Activated CD8-positive, alpha-beta memory T cell treated with anti-CD3 and anti-CD28 coated beads, Interleukin-2, amount 10 ng/mL, durations not matched to agents 7 days and 5 days (primary cell): Measurements from ENCODE around the gene CBX4. TPM values are rescaled to one million over a fixed set of nuclear protein-coding genes. Genes with fewer than 3 reads are reported as not detected.

ENCODE experiments used
- ATAC-seq: fragments of 150-1000 bp; cut with Tn5 transposase; one replicate; pipeline ENCODE4 v1.10.0; 2021; ENCODE audit warnings: moderate library complexity
- CTCF ChIA-PET: fragments of 350-600 bp; sonication (Branson Sonifier 250); formaldehyde crosslinking; loops from one replicate; lab custom pipeline; 2021; ENCODE audit warnings: antibody characterized with exemption; lab: Charles Lee
- DNase-seq: peaks from one replicate; pipeline ENCODE4 v3.0.0-alpha.2; 2020
- H3K27ac Mint-ChIP-seq: one replicate; pipeline ENCODE4 v1.8.0; 2021; ENCODE audit warnings: mild to moderate bottlenecking, mixed read lengths
- H3K27me3 Mint-ChIP-seq: one replicate; pipeline ENCODE4 v1.8.0; 2021; ENCODE audit warnings: mixed read lengths
- H3K36me3 Mint-ChIP-seq: one replicate; pipeline ENCODE4 v1.8.0; 2021; ENCODE audit warnings: mild to moderate bottlenecking, mixed read lengths
- H3K4me1 Mint-ChIP-seq: one replicate; pipeline ENCODE4 v1.8.0; 2021; ENCODE audit warnings: mixed read lengths
- H3K4me3 Mint-ChIP-seq: one replicate; pipeline ENCODE4 v1.8.0; 2021; ENCODE audit warnings: mild to moderate bottlenecking, moderate library complexity, mixed read lengths
- H3K9me3 Mint-ChIP-seq: one replicate; pipeline ENCODE4 v1.8.0; 2022; ENCODE audit warnings: low read depth, mixed read lengths
- total RNA-seq, 2 experiments: library from RNA; stranded (reverse); gene quantifications; one replicate each; pipeline ENCODE4 v1.2.3, GENCODE V29; 2021

CBX4 gene
- total RNA-seq, 2 experiments from 2014 or later: 28.3 to 36.7 TPM

DNA sequence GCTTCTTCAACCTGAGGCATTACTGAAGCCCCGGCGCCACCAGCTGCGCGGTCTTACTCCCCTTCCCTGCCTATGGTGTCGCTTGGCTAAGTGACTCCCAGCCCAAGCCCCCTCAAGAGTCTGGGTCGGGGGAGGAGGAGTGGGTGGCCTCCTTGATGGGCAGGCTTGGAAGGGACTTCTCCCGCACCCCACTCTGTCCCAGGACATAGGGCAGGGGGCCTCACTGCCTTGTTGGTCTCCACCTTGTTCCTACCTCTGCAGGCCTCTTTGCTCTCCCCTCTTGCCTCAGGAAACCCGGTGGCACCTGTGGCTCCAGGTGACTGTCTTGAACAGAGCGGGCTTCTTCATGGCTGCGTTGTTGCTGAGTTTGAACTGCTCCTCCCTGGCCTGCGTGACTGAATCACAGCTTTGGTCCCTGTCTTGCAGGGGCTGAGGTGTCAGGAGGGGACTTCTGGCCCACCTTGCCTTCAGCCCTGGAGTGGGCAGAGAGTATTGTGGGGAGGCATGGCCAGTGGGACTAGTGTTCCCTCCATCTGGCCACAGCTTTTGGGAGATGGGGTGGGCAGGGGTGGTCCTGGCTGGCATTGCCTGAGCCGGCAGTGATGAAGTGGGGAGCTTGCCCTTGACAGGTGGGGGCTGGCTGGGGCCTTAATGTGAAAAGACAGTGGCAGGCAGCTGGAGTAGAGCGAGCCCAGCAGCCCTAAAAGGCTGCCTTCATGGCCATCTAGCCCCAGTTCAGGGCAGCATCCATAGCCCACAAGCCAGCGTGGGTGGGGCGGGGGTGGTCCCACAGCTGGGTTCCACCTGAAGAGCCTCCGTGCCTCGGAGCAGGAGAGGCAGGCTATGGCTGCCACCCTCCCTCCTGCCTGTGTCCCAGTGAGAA, 54.0 kb downstream of the CBX4 start:
- CTCF ChIA-PET: interaction anchor here (1.0 kb wide), 1 partner anchor 41 kb away, joined by 3 read pairs; no protein-coding TSS in a partner anchor
- DNase-seq (no peak), ATAC-seq (no peak)
- H3K27ac Mint-ChIP-seq: no peak overlapping the region
- no peak overlapping the region for H3K4me3 Mint-ChIP-seq
- H3K9me3 Mint-ChIP-seq: no peaks in the 10 kb centered on the region
- peaks cover 43% of the 10 kb centered on the region for H3K27me3 Mint-ChIP-seq
- peaks cover 2% of the 10 kb centered on the region for H3K4me1 Mint-ChIP-seq
- no peaks in the 10 kb centered on the region for H3K36me3 Mint-ChIP-seq

DNA sequence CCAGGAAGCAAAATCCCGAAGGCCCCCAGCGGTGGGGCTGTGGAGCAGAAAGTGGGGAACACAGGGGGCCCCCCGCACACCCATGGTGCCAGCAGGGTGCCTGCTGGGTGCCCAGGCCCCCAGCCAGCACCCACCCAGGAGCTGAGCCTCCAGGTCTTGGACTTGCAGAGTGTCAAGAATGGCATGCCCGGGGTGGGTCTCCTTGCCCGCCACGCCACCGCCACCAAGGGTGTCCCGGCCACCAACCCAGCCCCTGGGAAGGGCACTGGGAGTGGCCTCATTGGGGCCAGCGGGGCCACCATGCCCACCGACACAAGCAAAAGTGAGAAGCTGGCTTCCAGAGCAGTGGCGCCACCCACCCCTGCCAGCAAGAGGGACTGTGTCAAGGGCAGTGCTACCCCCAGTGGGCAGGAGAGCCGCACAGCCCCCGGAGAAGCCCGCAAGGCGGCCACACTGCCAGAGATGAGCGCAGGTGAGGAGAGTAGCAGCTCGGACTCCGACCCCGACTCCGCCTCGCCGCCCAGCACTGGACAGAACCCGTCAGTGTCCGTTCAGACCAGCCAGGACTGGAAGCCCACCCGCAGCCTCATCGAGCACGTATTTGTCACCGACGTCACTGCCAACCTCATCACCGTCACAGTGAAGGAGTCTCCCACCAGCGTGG, 54.8 kb downstream of the CBX4 start:
- CTCF ChIA-PET: interaction anchor here (1.0 kb wide), 1 partner anchor 40 kb away, joined by 3 read pairs; no protein-coding TSS in a partner anchor
- DNase-seq (no peak), ATAC-seq (no peak)
- Mint-ChIP-seq H3K27ac (no peak overlapping the region), H3K9me3 (no peaks in the 10 kb centered on the region), H3K27me3 (peaks cover 47% of the 10 kb centered on the region), H3K4me1 (peaks cover 2% of the 10 kb centered on the region), H3K36me3 (no peaks in the 10 kb centered on the region), H3K4me3 (no peak overlapping the region)

DNA sequence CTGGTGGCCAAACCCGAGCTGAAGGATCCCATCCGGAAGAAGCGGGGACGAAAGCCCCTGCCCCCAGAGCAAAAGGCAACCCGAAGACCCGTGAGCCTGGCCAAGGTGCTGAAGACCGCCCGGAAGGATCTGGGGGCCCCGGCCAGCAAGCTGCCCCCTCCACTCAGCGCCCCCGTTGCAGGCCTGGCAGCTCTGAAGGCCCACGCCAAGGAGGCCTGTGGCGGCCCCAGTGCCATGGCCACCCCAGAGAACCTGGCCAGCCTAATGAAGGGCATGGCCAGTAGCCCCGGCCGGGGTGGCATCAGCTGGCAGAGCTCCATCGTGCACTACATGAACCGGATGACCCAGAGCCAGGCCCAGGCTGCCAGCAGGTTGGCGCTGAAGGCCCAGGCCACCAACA, 55.3 kb downstream of the CBX4 start:
- peaks cover 47% of the 10 kb centered on the region for H3K27me3 Mint-ChIP-seq
- DNase-seq (no peak), ATAC-seq (no peak)
- H3K9me3 Mint-ChIP-seq: no peaks in the 10 kb centered on the region
- CTCF ChIA-PET: no interaction called here
- no peak overlapping the region for H3K27ac Mint-ChIP-seq
- no peaks in the 10 kb centered on the region for H3K36me3 Mint-ChIP-seq
- H3K4me3 Mint-ChIP-seq: no peak overlapping the region
- peaks cover 4% of the 10 kb centered on the region for H3K4me1 Mint-ChIP-seq

Other genes starting within 250 kb of the CBX4 start
- gene RBFOX3, start 228.4 kb downstream of the CBX4 start, total RNA-seq: not detected
- under 1 TPM; 0.23 TPM for gene ENPP7, start 108.5 kb downstream of the CBX4 start, total RNA-seq
- gene CBX2, start 61.3 kb downstream of the CBX4 start, total RNA-seq: 1 to 10 TPM; 5.3 to 6.8 TPM
- 1 to 10 TPM; 6.8 to 8.6 TPM for gene CBX8, start 42.4 kb downstream of the CBX4 start, total RNA-seq
- gene TBC1D16, start 196.4 kb upstream of the CBX4 start, total RNA-seq: 1 to 10 TPM; 1.2 to 2.8 TPM
- under 1 TPM; 0.20 to 0.84 TPM for gene CCDC40, start 197.2 kb upstream of the CBX4 start, total RNA-seq